Adipocyte (in vitro differentiated cells): Measurements from ENCODE around the gene RTL3.

Source experiments
- DNase-seq: peaks from one replicate; pipeline ENCODE4 v3.0.0-alpha.2; 2015; ENCODE audit warnings: low read depth
- H3K27me3 ChIP-seq: replicated peaks from 2 replicates; pipeline ENCODE4 v1.7.0; 2013; ENCODE audit warnings: mild to moderate bottlenecking, low read length, moderate library complexity; ENCODE audit not compliant: control insufficient read depth, insufficient read depth
- H3K36me3 ChIP-seq: 2 replicates; pipeline ENCODE4 v1.7.0; 2013; ENCODE audit warnings: low read length, mild to moderate bottlenecking, moderate library complexity; ENCODE audit not compliant: control insufficient read depth, insufficient read depth, severe bottlenecking
- H3K4me1 ChIP-seq: 2 replicates; pipeline ENCODE4 v1.7.0; 2013; ENCODE audit warnings: mild to moderate bottlenecking, low read length, moderate library complexity; ENCODE audit not compliant: control insufficient read depth, insufficient read depth
- H3K4me3 ChIP-seq: 2 replicates; pipeline ENCODE4 v1.7.0; 2013; ENCODE audit warnings: mild to moderate bottlenecking, low read length, moderate library complexity
- H3K9ac ChIP-seq: 2 replicates; pipeline ENCODE4 v1.7.0; 2013; ENCODE audit warnings: mild to moderate bottlenecking, low read length, moderate library complexity
- H3K9me3 ChIP-seq: 2 replicates; pipeline ENCODE4 v1.7.0; 2013; ENCODE audit warnings: mild to moderate bottlenecking, low read length, moderate library complexity; ENCODE audit not compliant: control insufficient read depth

The RTL3 gene

GRCh38 chrX:78658845-78659744 is at the start of gene RTL3:
TSS of gene RTL3 (minus strand) at chrX:78659328. CDS start at chrX:78658420, 908 bp downstream.
- H3K4me3 ChIP-seq, result no peak within 1 kb of the TSS

GRCh38 chrX:78708816-78709215 is 49.7 kb upstream of the RTL3 start:
- DNase-seq, result no peak
- H3K9ac ChIP-seq, result no peak overlapping the region

More at GRCh38 chrX:78658845-78659744, at the start of gene RTL3:
- H3K36me3 ChIP-seq, result no peaks in the 10 kb centered on the region
- DNase-seq, result peak; percentile 47
- no peak within 1 kb of the TSS for H3K9ac ChIP-seq
- H3K9me3 ChIP-seq, result no peaks in the 10 kb centered on the region
- H3K4me1 ChIP-seq, result peaks cover 14% of the 10 kb centered on the region
- peaks cover 15% of the 10 kb centered on the region for H3K27me3 ChIP-seq

GRCh38 chrX:78708262-78708661 is 49.1 kb upstream of the RTL3 start:
- no peaks in the 10 kb centered on the region for H3K36me3 ChIP-seq
- H3K4me1 ChIP-seq, result peaks cover 5% of the 10 kb centered on the region
- peak; percentile 39 for DNase-seq
- H3K4me3 ChIP-seq, result no peak overlapping the region
- H3K9me3 ChIP-seq, result no peaks in the 10 kb centered on the region
- peaks cover 5% of the 10 kb centered on the region for H3K27me3 ChIP-seq
- H3K9ac ChIP-seq, result no peak overlapping the region

More at GRCh38 chrX:78708816-78709215, 49.7 kb upstream of the RTL3 start:
- H3K27me3 ChIP-seq, result peaks cover 5% of the 10 kb centered on the region
- no peaks in the 10 kb centered on the region for H3K36me3 ChIP-seq
- peaks cover 5% of the 10 kb centered on the region for H3K4me1 ChIP-seq
- no peaks in the 10 kb centered on the region for H3K9me3 ChIP-seq
- no peak overlapping the region for H3K4me3 ChIP-seq

GRCh38 chrX:78706071-78706470 is 46.9 kb upstream of the RTL3 start:
- no peak overlapping the region for H3K4me3 ChIP-seq
- H3K9me3 ChIP-seq, result no peaks in the 10 kb centered on the region
- H3K9ac ChIP-seq, result no peak overlapping the region
- no peaks in the 10 kb centered on the region for H3K27me3 ChIP-seq
- H3K4me1 ChIP-seq, result peaks cover 5% of the 10 kb centered on the region
- DNase-seq, result no peak
- H3K36me3 ChIP-seq, result no peaks in the 10 kb centered on the region

- no peak for DNase-seq
- H3K27me3 ChIP-seq, result no peaks in the 10 kb centered on the region
- no peaks in the 10 kb centered on the region for H3K4me1 ChIP-seq
- H3K9me3 ChIP-seq, result no peaks in the 10 kb centered on the region
- H3K9ac ChIP-seq, result no peak overlapping the region
- no peaks in the 10 kb centered on the region for H3K36me3 ChIP-seq
- no peak overlapping the region for H3K4me3 ChIP-seq
Measured at GRCh38 chrX:78693536-78693935, 34.4 kb upstream of the RTL3 start.

GRCh38 chrX:78693012-78693411 is 33.9 kb upstream of the RTL3 start:
- H3K4me1 ChIP-seq, result no peaks in the 10 kb centered on the region
- H3K36me3 ChIP-seq, result no peaks in the 10 kb centered on the region
- no peak overlapping the region for H3K4me3 ChIP-seq
- H3K27me3 ChIP-seq, result no peaks in the 10 kb centered on the region
- no peak overlapping the region for H3K9ac ChIP-seq
- no peak for DNase-seq
- no peaks in the 10 kb centered on the region for H3K9me3 ChIP-seq

- DNase-seq, result no peak
- H3K4me3 ChIP-seq, result no peak overlapping the region
- no peaks in the 10 kb centered on the region for H3K4me1 ChIP-seq
- H3K27me3 ChIP-seq, result no peaks in the 10 kb centered on the region
- no peaks in the 10 kb centered on the region for H3K9me3 ChIP-seq
- no peaks in the 10 kb centered on the region for H3K36me3 ChIP-seq
- no peak overlapping the region for H3K9ac ChIP-seq
Measured at GRCh38 chrX:78687586-78687985, 28.5 kb upstream of the RTL3 start.

GRCh38 chrX:78673246-78673645 is 14.1 kb upstream of the RTL3 start:
- no peaks in the 10 kb centered on the region for H3K9me3 ChIP-seq
- H3K4me1 ChIP-seq, result peaks cover under 1% of the 10 kb centered on the region
- H3K9ac ChIP-seq, result no peak overlapping the region
- no peak overlapping the region for H3K4me3 ChIP-seq
- no peaks in the 10 kb centered on the region for H3K27me3 ChIP-seq
- no peak for DNase-seq
- no peaks in the 10 kb centered on the region for H3K36me3 ChIP-seq

GRCh38 chrX:78665342-78665741 is 6.2 kb upstream of the RTL3 start:
- Histone ChIP-seq H3K36me3 (no peaks in the 10 kb centered on the region), H3K9ac (no peak overlapping the region), H3K9me3 (no peaks in the 10 kb centered on the region), H3K4me1 (peaks cover 10% of the 10 kb centered on the region), H3K4me3 (no peak overlapping the region), H3K27me3 (peaks cover 11% of the 10 kb centered on the region)
- DNase-seq, result no peak

GRCh38 chrX:78661836-78662235 is 2.7 kb upstream of the RTL3 start:
- Histone ChIP-seq H3K27me3 (peaks cover 11% of the 10 kb centered on the region), H3K36me3 (no peaks in the 10 kb centered on the region), H3K4me1 (peaks cover 14% of the 10 kb centered on the region), H3K4me3 (no peak overlapping the region), H3K9ac (no peak overlapping the region), H3K9me3 (no peaks in the 10 kb centered on the region)
- DNase-seq, result no peak

- no peak overlapping the region for H3K4me3 ChIP-seq
Measured at GRCh38 chrX:78659955-78660354, 827 bp upstream of the RTL3 start.

More at GRCh38 chrX:78659955-78660354, 827 bp upstream of the RTL3 start:
- Histone ChIP-seq H3K36me3 (no peaks in the 10 kb centered on the region), H3K4me1 (peaks cover 14% of the 10 kb centered on the region), H3K9me3 (no peaks in the 10 kb centered on the region), H3K27me3 (peaks cover 15% of the 10 kb centered on the region), H3K9ac (no peak overlapping the region)
- DNase-seq, result no peak
